CD4-positive, alpha-beta T cell treated with Interferon alpha-2 for 1 hour (primary cell): ENCODE results near the gene ERBB3.
"Not testable (repeated sequence)": the region's sequence is repeated elsewhere in the genome, so short reads cannot be mapped to it uniquely, and the experiment has no call there.

ENCODE experiments used
- DNase-seq, 2 donors: peaks; one replicate each; pipeline ENCODE4 v3.0.0-alpha.2; 2020 to 2022

ERBB3 gene

DNA sequence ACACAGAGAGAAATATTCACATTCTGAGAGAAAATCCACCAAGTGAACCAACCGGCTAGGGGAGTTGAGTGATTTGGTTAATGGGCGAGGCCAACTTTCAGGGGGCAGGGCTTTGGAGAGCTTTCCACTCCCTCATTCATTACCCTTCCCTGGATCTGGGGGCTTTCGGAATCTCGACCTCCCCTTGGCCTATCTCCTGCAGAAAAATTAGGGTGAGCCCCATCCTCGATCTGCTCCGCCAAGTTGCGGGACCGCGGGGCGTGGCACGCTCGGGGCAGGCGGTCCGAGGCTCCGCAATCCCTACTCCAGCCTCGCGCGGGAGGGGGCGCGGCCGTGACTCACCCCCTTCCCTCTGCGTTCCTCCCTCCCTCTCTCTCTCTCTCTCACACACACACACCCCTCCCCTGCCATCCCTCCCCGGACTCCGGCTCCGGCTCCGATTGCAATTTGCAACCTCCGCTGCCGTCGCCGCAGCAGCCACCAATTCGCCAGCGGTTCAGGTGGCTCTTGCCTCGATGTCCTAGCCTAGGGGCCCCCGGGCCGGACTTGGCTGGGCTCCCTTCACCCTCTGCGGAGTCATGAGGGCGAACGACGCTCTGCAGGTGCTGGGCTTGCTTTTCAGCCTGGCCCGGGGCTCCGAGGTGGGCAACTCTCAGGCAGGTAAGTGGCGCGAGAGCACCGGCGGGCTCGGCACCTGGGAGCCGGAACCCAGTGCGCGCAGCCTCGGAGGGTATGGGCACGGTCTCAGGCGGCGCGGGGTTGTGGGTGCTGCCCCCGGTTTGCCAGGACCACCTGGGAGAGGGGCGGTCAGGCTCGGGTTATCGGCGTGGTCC, at the start of gene ERBB3:
TSS of gene ERBB3 (plus strand) at position 443 of the 833 bp plus-strand sequence. CDS start at position 579, 136 bp downstream.
- peak; percentile 50 to 68 for DNase-seq

- no peak for DNase-seq
Observed at GRCh38 chr12:56031987-56032386, 48.0 kb upstream of the ERBB3 start.

GRCh38 chr12:56034586-56035332, 45.2 kb upstream of the ERBB3 start:
- peak in 1 of 2 donors; percentile 47 for DNase-seq

DNA sequence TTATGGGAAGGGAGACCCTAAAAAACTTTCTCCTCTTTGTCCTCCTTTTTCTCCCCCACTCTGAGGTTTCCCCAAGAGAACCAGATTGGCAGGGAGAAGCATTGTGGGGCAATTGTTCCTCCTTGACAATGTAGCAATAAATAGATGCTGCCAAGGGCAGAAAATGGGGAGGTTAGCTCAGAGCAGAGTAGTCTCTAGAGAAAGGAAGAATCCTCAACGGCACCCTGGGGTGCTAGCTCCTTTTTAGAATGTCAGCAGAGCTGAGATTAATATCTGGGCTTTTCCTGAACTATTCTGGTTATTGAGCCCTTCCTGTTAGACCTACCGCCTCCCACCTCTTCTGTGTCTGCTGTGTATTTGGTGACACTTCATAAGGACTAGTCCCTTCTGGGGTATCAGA, 42.8 kb upstream of the ERBB3 start:
- DNase-seq, result no peak

DNA sequence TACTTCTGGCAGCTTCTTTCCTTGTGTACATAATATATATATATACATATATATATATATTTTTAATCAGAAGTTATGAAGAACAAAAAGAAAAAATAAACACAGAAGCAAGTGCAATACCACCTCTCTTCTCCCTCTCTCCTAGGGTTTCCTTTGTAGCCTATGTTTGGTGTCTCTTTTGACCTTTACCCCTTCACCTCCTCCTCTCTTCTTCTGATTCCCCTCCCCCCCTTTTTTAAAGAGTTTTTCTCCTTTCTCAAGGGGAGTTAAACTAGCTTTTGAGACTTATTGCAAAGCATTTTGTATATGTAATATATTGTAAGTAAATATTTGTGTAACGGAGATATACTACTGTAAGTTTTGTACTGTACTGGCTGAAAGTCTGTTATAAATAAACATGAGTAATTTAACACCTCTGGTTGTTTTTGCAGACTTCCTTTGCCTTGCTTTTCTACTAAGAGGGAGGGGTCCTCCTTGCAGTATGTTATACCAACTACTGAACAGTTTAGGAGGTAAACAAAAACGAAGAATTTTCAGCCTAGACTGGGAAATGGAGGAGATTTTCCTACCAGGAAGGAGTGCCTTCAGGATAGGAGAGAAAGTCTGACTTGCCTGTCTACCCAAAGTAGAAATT, 41.8 kb upstream of the ERBB3 start:
- DNase-seq, result no peak

GRCh38 chr12:56040151-56040550, 39.8 kb upstream of the ERBB3 start:
- no peak for DNase-seq

DNA sequence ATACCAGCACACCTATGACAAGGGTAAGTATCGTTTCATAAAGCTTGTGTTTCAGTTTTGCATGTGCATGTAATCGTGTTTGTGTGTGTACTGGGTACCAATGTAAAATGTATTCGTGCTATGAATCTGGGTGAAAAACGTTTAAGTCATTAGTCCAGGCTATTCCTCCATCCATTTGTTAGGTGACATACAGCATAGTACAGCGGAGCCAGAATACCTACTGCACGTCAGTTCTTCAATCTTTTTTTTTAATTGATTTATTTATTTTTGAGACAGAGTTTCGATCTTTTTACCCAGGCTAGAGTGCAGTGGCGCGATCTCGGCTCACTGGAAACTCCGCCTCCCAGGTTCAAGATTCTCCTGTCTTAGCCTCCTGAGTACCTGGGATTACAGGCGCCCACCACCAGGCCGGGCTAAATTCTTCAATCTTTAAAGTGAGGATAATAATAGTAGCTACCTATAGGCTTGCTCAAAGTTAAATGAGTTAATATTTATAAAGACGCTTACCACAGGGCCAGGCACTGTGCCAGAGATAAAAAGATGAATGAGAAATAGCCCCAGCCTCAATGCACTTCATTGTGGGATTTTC, 38.9 kb upstream of the ERBB3 start:
- DNase-seq, result no peak

- peak; percentile 96 to 98 for DNase-seq
Observed at GRCh38 chr12:56041552-56042429, 38.2 kb upstream of the ERBB3 start, which contains the start of gene RPS26. Gene RPS26 (plus strand): TSS chr12:56041918. CDS start chr12:56042167, 249 bp downstream.

- DNase-seq, result not testable (repeated sequence)
Observed at GRCh38 chr12:56042430-56042813, 37.5 kb upstream of the ERBB3 start.

DNA sequence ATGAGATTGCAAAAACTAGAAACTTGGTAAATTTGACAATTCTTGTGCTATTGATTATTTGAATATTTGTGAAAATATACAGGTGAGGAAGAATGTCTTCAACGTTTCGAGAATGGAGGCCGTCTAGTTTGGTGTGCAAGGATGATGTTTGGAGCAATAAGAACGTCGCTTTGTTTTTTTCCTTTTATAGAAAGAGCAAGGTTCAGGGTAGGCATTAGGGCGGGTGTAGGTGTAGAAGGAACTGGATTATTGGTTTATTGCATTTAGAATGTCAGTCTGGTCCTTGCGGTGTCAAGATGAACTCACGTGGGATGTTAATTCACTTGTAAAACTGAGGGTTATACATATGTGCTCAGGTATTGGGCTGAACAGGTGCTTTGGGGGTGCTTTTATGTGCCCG, 37.1 kb upstream of the ERBB3 start:
- no peak for DNase-seq

DNA sequence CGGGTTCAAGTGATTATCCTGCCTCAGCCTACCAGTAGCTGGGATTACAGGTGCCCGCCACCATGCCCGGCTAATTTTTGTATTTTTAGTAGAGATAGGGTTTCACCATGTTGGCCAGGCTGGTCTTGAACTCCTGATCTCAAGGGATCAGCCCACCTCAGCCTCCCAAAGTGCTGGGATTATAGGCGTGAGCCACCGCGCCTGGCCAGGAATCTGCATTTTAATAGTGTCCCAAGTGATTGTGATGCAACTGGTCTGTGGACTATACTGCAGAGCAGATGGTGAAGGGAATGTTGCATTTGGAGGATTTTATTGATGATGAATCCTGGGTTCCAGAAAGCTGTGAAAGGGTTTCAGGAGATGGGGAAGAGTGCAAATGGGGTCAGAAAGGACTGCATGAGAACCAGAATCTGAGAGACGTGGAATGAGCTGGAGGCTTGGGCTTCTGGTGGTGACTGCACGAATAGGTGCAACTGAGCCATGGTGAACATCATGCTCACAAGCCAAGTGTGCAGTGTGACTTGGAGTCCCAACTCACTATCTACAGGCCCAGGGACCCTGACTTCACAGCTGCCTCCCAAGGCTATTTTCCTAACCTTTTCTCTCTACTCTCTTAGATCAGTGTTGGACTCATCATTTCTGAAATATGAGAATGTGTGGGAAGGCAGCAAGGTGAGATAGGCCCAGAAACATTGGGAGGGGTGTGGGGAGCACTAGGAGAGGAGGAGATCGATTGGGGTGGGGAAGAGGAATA, 33.8 kb upstream of the ERBB3 start:
- no peak for DNase-seq

DNA sequence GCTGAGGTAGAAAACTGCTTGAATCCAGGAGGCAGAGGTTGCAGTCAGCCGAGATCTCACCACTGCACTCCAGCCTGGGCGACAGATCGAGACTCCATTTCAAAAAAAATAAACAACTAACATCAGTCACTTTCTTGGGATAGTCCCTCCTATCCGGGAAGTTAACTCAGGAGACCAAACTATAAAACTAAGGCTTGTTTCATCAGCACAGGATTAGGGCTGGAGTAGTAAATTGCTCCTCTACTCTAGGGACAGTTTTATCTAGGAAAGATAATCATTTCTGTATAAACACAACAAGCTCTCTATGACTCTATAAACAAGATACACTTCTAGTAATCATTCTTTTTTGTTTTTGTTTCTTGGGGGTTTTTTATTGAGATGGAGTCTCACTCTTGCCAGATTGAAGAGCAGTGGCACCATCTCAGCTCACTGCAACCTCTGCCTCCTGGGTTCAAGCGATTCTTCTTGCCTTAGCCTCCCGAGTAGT, 26.5 kb upstream of the ERBB3 start:
- no peak for DNase-seq

DNA sequence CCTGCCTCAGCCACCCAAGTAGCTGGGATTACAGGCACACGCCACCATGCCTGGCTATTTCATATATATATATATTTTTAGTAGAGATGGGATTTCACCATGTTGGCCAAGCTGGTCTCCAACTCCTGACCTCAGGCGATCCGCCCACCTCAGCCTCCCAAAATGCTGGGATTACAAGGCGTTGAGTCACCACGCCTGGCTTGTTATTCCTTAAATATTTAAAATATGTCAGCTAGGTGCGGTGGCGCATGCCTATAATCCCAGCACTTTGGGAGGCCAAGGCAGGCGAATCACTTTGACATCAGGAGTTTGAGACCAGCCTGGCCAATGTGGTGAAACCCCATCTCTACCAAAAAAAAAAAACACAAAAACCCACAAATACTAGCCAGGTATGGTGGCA, 20.0 kb upstream of the ERBB3 start:
- DNase-seq, result not testable (repeated sequence)

- DNase-seq, result no peak
Observed at GRCh38 chr12:56061982-56062381, 18.0 kb upstream of the ERBB3 start.

DNA sequence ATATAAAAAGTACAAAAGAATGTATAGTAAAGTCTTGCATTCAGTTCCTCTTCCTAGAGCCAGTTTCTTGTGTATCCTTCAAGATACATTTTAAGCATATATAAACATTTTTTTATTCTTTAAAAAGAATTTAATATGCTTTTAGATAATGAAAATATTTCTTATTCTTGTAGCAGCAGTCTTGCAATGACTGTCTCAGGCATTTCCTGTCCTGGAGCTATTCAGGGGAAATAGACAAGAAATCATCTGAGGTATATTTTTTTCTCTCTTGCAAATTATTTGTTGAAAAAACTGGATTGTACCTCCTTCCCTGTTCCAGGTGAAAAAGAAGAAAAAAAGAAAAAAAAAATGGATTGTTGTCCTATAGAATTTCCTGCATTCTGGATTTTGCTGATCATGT, 17.0 kb upstream of the ERBB3 start:
- no peak for DNase-seq

DNA sequence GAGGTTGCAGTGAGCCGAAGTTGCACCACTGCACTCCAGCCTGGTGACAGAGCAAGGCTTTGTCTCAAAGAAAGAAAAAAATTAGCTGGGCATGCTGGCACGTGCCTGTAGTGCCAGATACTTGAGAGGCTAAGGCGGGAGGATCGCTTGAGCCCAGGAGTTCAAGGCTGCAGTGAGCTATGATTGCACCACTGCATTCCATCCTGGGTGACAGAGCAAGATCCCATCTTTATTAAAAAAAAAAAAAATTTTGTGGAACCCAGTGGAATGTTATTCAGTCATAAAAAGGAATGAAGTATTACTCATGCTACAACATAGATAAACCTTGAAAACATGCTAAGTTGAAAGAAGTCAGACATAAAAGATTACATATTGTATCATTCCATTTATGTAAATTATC, 8.3 kb upstream of the ERBB3 start:
- DNase-seq, result no peak

- no peak for DNase-seq
Observed at GRCh38 chr12:56074396-56074795, 5.6 kb upstream of the ERBB3 start.

DNA sequence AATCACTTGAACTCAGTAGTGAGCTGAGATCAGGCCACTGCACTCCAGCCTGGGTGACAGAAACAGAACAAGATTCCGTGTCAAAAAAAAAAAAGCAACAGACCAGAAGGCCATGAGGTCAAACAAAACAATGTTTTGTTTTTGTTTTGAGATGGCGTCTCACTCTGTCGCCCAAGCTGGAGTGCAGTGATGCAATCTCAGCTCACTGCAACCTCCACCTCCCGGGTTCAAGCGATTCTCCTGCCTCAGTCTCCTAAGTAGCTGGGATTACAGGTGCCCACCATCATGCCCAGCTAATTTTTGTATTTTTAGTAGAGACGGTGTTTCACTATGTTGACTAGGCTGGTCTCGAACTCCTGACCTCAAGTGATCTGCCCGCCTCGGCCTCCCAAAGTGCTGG, 2.0 kb upstream of the ERBB3 start:
- not testable (repeated sequence) for DNase-seq

GRCh38 chr12:56078427-56078826, 1.5 kb upstream of the ERBB3 start:
- no peak for DNase-seq

DNA sequence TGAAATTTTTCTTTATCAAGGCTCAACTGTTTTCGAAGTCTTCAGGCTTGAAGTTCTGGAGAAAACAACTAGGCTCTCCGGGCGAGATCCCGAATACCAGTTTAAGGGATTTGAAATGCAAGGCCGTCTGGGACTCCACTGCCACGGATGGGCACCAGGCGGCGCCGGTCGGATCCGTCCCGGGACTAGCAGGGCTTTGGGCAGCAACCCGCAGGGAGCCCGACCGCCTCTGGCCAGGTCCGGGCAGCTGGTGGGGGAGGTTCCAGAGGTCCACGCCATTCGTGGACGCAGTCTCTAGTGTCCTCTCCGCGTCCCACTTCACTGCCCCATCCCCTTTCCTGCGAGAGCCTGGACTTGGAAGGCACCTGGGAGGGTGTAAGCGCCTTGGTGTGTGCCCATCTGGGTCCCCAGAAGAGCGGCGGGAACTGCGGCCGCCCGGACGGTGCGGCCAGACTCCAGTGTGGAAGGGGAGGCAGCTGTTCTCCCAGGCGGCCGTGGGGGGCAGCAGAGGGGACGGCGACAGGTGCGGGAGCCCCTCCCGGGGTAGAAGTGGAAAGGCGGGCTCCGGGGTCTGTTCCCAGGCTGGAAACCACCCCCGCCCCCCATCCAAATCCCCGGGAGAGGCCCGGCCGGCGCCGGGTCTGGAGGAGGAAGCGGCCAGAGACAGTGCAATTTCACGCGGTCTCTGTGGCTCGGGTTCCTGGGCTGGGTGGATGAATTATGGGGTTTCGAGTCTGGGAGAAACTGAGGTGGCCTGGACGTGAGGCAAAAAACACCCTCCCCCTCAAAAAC, 838 bp upstream of the ERBB3 start:
- peak; percentile 47 to 53 for DNase-seq
